GM23248 (cell line): ENCODE results near the gene MVB12B. TPM values are rescaled to one million over a fixed set of nuclear protein-coding genes. Genes with fewer than 3 reads are reported as not detected.
A peak's percentile ranks its signal among the peaks of the same experiment; 100 is the strongest.

ENCODE experiments used
- DNase-seq: peaks from one replicate; pipeline ENCODE4 v3.0.0-alpha.2; 2015
- H2AFZ ChIP-seq: fragments of 200-600 bp; sonication (generic); 2 replicates; pipeline ENCODE4 v1.6.1; 2016; ENCODE audit warnings: antibody characterized with exemption
- H3F3A ChIP-seq: fragments of 200-600 bp; sonication (generic); 2 replicates; pipeline ENCODE4 v1.6.1; 2016; ENCODE audit warnings: mild to moderate bottlenecking, antibody characterized with exemption, mixed run types; ENCODE audit not compliant: insufficient read depth
- H3K27ac ChIP-seq: fragments of 200-600 bp; sonication (generic); 2 replicates; pipeline ENCODE4 v1.5.1; 2016; ENCODE audit warnings: mild to moderate bottlenecking
- H3K27me3 ChIP-seq: fragments of 200-600 bp; sonication (generic); replicated peaks from 2 replicates; pipeline ENCODE4 v1.6.1; 2016; ENCODE audit warnings: mild to moderate bottlenecking; ENCODE audit not compliant: insufficient read depth
- H3K36me3 ChIP-seq: fragments of 200-600 bp; sonication (generic); 2 replicates; pipeline ENCODE4 v1.6.1; 2016; ENCODE audit warnings: low read depth, mild to moderate bottlenecking
- H3K4me1 ChIP-seq: fragments of 200-600 bp; sonication (generic); 2 replicates; pipeline ENCODE4 v1.6.1; 2016; ENCODE audit warnings: mild to moderate bottlenecking; ENCODE audit not compliant: insufficient read depth
- H3K4me2 ChIP-seq: fragments of 200-600 bp; sonication (generic); one replicate; pipeline ENCODE4 v1.6.1; 2016; ENCODE audit warnings: mild to moderate bottlenecking; ENCODE audit not compliant: unreplicated experiment
- H3K4me3 ChIP-seq: fragments of 200-600 bp; sonication (generic); 2 replicates; pipeline ENCODE4 v1.5.1; 2016; ENCODE audit warnings: mild to moderate bottlenecking
- H3K79me2 ChIP-seq: fragments of 200-600 bp; sonication (generic); 2 replicates; pipeline ENCODE4 v1.6.1; 2016; ENCODE audit warnings: mild to moderate bottlenecking; ENCODE audit not compliant: insufficient read depth
- H3K9ac ChIP-seq: fragments of 200-600 bp; sonication (generic); 2 replicates; pipeline ENCODE4 v1.6.1; 2016; ENCODE audit warnings: mild to moderate bottlenecking
- H3K9me2 ChIP-seq: fragments of 200-600 bp; sonication (generic); 2 replicates; pipeline ENCODE4 v1.6.1; 2016; ENCODE audit warnings: mixed run types, mild to moderate bottlenecking, moderate library complexity; ENCODE audit not compliant: insufficient read depth
- H3K9me3 ChIP-seq: fragments of 200-600 bp; sonication (generic); one replicate; pipeline ENCODE4 v1.6.1; 2017; ENCODE audit warnings: low read depth
- H4K20me1 ChIP-seq: fragments of 200-600 bp; sonication (generic); 2 replicates; pipeline ENCODE4 v1.6.0; 2016; ENCODE audit not compliant: insufficient read depth
- EZH2 ChIP-seq: fragments of 200-600 bp; sonication (generic); IDR thresholded peaks from 2 replicates; pipeline ENCODE4 v1.6.1; 2018; ENCODE audit warnings: antibody characterized with exemption, mild to moderate bottlenecking; ENCODE audit not compliant: insufficient read depth, poor library complexity, severe bottlenecking
- EZH2phosphoT487 ChIP-seq: fragments of 200-600 bp; sonication (generic); IDR thresholded peaks from 2 replicates; pipeline ENCODE4 v1.6.1; 2018; ENCODE audit warnings: antibody characterized with exemption, moderate library complexity, mild to moderate bottlenecking, low read depth; ENCODE audit not compliant: insufficient read depth
- WGBS, 2 experiments: methylation state at CpG; one replicate each; pipeline ENCODE4 v1.1.6; 2015 to 2017; ENCODE audit warnings: low lambda C conversion rate in 2 of 2, low coverage in 1 of 2; ENCODE audit errors: missing lambda C conversion rate in 2 of 2; 5-methylcytosine and 5-hydroxymethylcytosine counted together
- in situ Hi-C: fragments of 300-500 bp; cut with MboI; formaldehyde crosslinking; loops from 2 replicates; pipeline ENCODE4 v1.15.0; 2020
- polyA plus RNA-seq: library from polyadenylated mRNA; unstranded; fragments of >200 nt; fragmentation: Nextera tagmentation; extraction: Ambion mirVana; gene quantifications from 2 replicates; pipeline ENCODE4 v1.2.1, GENCODE V29; 2016
- total RNA-seq: library from RNA; depleted of rRNA; stranded (reverse); fragments of >200 nt; shearing (Covaris generic); gene quantifications from 2 replicates; pipeline ENCODE4 v1.2.3, GENCODE V29; 2014

MVB12B gene
- total and polyA plus RNA-seq, 2 experiments from 2014 or later, result 2.4 to 5.5 TPM

- no peak overlapping the region for H3K27ac ChIP-seq
- in situ Hi-C loops, result no loop called here
- H3K9ac ChIP-seq, result peak overlapping the region; percentile 76
- peaks cover 14% of the 10 kb centered on the region for H3K79me2 ChIP-seq
- H3K9me3 ChIP-seq, result no peaks in the 10 kb centered on the region
- no peaks in the 10 kb centered on the region for H3K36me3 ChIP-seq
- DNase-seq, result no peak
- WGBS, 2 experiments, result 74 to 75% methylated on average over 6 of the region's 6 CpGs
- 0 out of 2 replicates have a peak, but pooled peaks cover 4% of the 10 kb centered on the region for H3K4me1 ChIP-seq
- peaks cover 6% of the 10 kb centered on the region; the same call in 1 of the 2 replicates for H3F3A ChIP-seq
- peak overlapping the region; percentile 67 for H3K4me2 ChIP-seq
- no peaks in the 10 kb centered on the region for H3K9me2 ChIP-seq
- peak overlapping the region; percentile 63 for H3K4me3 ChIP-seq
- no peaks in the 10 kb centered on the region for H3K27me3 ChIP-seq
- H4K20me1 ChIP-seq, result no peaks in the 10 kb centered on the region
- H2AFZ ChIP-seq, result peak overlapping the region; percentile 82
- TF ChIP-seq EZH2 (no peak), EZH2phosphoT487 (no peak)
Observed at GRCh38 chr9:126325821-126326220, 808 bp upstream of the MVB12B start.

GRCh38 chr9:126327006-126327713 is 531 bp downstream of the MVB12B start:
- peak overlapping the region; percentile 68 for H3K4me3 ChIP-seq
- no peaks in the 10 kb centered on the region for H3K9me2 ChIP-seq
- in situ Hi-C loops, result no loop called here
- H3K4me1 ChIP-seq, result 0 out of 2 replicates have a peak, but pooled peaks cover 4% of the 10 kb centered on the region
- H3K36me3 ChIP-seq, result no peaks in the 10 kb centered on the region
- no peaks in the 10 kb centered on the region for H3K9me3 ChIP-seq
- H4K20me1 ChIP-seq, result no peaks in the 10 kb centered on the region
- DNase-seq, result peak; percentile 23
- H3K27me3 ChIP-seq, result no peaks in the 10 kb centered on the region
- WGBS, 2 experiments, result 6 to 22% methylated on average over 20 to 42 of the region's 59 CpGs
- TF ChIP-seq EZH2phosphoT487, result no peak
- H3K27ac ChIP-seq, result no peak overlapping the region
- H2AFZ ChIP-seq, result peak overlapping the region; percentile 68
- peaks cover 6% of the 10 kb centered on the region; the same call in 1 of the 2 replicates for H3F3A ChIP-seq
- H3K4me2 ChIP-seq, result peak overlapping the region; percentile 67
- peaks cover 25% of the 10 kb centered on the region for H3K79me2 ChIP-seq
- H3K9ac ChIP-seq, result peak overlapping the region; percentile 79

GRCh38 chr9:126327714-126328185 is 1.1 kb downstream of the MVB12B start:
- H3K4me3 ChIP-seq, result peak overlapping the region; percentile 68
- no peak for DNase-seq
- no peaks in the 10 kb centered on the region for H3K36me3 ChIP-seq
- TF ChIP-seq EZH2 (no peak), EZH2phosphoT487 (no peak)
- H2AFZ ChIP-seq, result peak overlapping the region; percentile 68; the same call in 1 of the 2 replicates
- no peaks in the 10 kb centered on the region for H3K9me2 ChIP-seq
- in situ Hi-C loops, result no loop called here
- peak overlapping the region; percentile 79 for H3K9ac ChIP-seq
- no peaks in the 10 kb centered on the region for H4K20me1 ChIP-seq
- H3K4me2 ChIP-seq, result peak overlapping the region; percentile 67
- 0 out of 2 replicates have a peak, but pooled peaks cover 4% of the 10 kb centered on the region for H3K4me1 ChIP-seq
- H3K79me2 ChIP-seq, result peaks cover 28% of the 10 kb centered on the region
- WGBS, 2 experiments, result 67 to 69% methylated on average over 5 of the region's 5 CpGs
- no peaks in the 10 kb centered on the region for H3K27me3 ChIP-seq
- no peak overlapping the region for H3K27ac ChIP-seq
- no peaks in the 10 kb centered on the region for H3K9me3 ChIP-seq
- peaks cover 6% of the 10 kb centered on the region; the same call in 1 of the 2 replicates for H3F3A ChIP-seq

DNA sequence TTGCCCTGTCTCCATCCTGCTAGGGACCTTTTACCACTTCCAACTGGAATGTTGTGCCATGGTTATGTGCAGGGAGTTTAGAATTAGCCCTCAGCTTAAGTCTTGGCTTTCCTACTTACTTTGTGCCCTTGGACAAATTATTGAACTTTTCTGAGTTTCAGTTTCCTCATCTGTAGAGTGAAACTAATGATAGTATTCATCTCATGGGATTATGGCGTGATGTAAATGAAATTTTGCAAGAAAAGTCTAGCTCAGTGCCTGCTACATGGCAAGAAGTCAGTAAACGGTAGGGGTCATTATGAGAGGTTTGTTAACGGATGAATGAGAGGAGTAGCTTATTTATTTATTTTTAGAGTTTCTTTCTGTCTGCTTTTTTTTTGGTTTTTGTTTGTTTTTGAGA is 1.8 kb downstream of the MVB12B start:
- H3K4me2 ChIP-seq, result no peak overlapping the region
- H4K20me1 ChIP-seq, result no peaks in the 10 kb centered on the region
- H2AFZ ChIP-seq, result no peak overlapping the region
- H3F3A ChIP-seq, result peaks cover 6% of the 10 kb centered on the region; the same call in 1 of the 2 replicates
- H3K4me1 ChIP-seq, result 0 out of 2 replicates have a peak, but pooled peaks cover 4% of the 10 kb centered on the region
- DNase-seq, result no peak
- H3K79me2 ChIP-seq, result peaks cover 28% of the 10 kb centered on the region
- no peak overlapping the region for H3K4me3 ChIP-seq
- 94 to 96% methylated on average over 3 of the region's 3 CpGs for WGBS, 2 experiments
- no peaks in the 10 kb centered on the region for H3K9me2 ChIP-seq
- no peaks in the 10 kb centered on the region for H3K27me3 ChIP-seq
- in situ Hi-C loops, result no loop called here
- no peaks in the 10 kb centered on the region for H3K36me3 ChIP-seq
- TF ChIP-seq EZH2, result no peak
- TF ChIP-seq EZH2phosphoT487, result no peak
- H3K27ac ChIP-seq, result no peak overlapping the region
- H3K9ac ChIP-seq, result no peak overlapping the region
- no peaks in the 10 kb centered on the region for H3K9me3 ChIP-seq
